Measurements from ENCODE around the gene CD248.

DNA sequence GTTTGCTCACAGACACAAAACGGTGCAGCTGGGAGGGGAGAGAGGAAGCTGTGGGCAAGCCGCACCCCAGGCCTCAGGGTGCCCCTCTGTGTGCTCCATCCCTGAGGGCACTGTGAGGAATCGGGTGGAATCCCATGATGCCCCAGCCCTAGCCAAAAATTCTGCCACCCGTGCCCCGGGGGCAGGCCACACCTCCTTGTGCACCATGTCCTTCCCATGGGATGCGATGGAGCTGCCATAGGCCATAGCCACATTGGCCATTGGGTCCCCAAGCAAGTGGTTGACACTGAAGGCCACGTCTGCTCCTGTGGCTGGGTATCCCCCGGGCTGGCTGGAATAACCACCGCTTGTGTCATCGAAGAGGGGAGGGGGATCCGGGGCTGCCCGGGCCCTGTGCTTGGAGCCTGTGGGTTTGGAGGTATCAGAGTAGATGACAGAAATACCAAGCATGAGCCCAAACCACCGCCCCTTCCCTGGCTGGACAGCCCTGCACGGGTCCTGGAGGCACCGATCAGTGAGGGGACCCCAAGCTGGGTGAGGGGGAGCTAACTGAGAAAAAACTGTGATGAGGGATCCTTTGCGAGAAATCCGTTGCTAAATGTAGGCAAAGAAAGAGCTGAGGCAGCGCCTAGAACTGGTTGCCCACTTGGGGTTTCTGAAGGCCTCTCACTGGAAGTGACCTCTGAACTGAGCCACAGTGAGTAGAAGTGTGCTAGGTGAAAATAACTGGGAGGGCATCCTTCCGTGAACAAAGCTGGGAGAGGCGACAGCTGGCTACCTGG is 28.8 kb downstream of the CD248 start:
- TF ChIP-seq, protein P1, sequence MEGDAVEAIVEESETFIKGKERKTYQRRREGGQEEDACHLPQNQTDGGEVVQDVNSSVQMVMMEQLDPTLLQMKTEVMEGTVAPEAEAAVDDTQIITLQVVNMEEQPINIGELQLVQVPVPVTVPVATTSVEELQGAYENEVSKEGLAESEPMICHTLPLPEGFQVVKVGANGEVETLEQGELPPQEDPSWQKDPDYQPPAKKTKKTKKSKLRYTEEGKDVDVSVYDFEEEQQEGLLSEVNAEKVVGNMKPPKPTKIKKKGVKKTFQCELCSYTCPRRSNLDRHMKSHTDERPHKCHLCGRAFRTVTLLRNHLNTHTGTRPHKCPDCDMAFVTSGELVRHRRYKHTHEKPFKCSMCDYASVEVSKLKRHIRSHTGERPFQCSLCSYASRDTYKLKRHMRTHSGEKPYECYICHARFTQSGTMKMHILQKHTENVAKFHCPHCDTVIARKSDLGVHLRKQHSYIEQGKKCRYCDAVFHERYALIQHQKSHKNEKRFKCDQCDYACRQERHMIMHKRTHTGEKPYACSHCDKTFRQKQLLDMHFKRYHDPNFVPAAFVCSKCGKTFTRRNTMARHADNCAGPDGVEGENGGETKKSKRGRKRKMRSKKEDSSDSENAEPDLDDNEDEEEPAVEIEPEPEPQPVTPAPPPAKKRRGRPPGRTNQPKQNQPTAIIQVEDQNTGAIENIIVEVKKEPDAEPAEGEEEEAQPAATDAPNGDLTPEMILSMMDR (IDR thresholded peaks at IDR 0.05) = no peak
- TF ChIP-seq POLR2AphosphoS5 (IDR thresholded peaks at IDR 0.05) = no peak
- no peak for TF ChIP-seq POLR2A (IDR thresholded peaks at IDR 0.05)
